Epithelial cell of esophagus (primary cell): ENCODE data around the gene ASTN2.
A peak's percentile ranks its signal among the peaks of the same experiment; 100 is the strongest.

Experiments used
- DNase-seq: peaks from one replicate; pipeline ENCODE4 v3.0.0; 2010; ENCODE audit warnings: low read depth
- H3K4me3 ChIP-seq: 2 replicates; pipeline ENCODE4 v1.5.1; 2011; ENCODE audit warnings: mild to moderate bottlenecking, low read length, control low read depth
- TF ChIP-seq, protein P1 (sequence below): IDR thresholded peaks from 2 replicates; pipeline ENCODE4 v1.5.1; 2011; ENCODE audit warnings: low read depth, mild to moderate bottlenecking, low read length, control low read depth, inconsistent platforms; ENCODE audit not compliant: insufficient read depth; ENCODE audit errors: missing control alignments

ASTN2 gene

DNA sequence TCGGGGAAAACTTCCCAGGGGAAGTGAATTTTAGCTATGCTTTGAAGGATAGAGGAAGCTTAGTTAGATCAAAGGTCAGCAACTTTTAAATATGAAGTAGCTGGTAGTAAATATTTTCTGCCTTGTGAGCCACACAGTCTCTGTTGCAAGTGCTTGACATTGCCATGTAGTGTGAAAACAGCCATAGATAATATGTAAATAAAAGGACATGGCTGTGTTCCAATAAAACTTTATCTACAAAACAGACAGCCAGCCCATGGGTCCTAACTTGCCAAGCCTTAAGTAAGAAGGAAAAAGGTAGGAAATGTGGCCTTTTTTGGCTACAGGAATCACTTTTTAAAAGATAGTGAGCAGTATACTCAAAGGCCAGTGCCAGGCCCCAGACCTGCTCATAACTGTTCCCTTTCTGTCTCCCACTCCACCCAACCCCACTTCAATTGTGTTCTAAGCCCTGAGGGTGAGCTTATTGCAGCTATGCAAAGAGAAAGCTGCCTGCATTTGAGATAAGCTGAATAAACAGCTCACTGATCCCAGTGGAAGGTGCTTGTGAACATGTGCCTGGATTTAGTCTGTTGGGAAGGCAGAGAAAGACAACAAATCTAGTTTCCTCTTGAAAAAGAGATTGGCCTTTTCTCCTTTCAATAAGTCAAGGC, 840.7 kb downstream of the ASTN2 start:
- DNase-seq = no peak
- TF ChIP-seq, protein P1, sequence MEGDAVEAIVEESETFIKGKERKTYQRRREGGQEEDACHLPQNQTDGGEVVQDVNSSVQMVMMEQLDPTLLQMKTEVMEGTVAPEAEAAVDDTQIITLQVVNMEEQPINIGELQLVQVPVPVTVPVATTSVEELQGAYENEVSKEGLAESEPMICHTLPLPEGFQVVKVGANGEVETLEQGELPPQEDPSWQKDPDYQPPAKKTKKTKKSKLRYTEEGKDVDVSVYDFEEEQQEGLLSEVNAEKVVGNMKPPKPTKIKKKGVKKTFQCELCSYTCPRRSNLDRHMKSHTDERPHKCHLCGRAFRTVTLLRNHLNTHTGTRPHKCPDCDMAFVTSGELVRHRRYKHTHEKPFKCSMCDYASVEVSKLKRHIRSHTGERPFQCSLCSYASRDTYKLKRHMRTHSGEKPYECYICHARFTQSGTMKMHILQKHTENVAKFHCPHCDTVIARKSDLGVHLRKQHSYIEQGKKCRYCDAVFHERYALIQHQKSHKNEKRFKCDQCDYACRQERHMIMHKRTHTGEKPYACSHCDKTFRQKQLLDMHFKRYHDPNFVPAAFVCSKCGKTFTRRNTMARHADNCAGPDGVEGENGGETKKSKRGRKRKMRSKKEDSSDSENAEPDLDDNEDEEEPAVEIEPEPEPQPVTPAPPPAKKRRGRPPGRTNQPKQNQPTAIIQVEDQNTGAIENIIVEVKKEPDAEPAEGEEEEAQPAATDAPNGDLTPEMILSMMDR = no peak
- H3K4me3 ChIP-seq = no peak overlapping the region

DNA sequence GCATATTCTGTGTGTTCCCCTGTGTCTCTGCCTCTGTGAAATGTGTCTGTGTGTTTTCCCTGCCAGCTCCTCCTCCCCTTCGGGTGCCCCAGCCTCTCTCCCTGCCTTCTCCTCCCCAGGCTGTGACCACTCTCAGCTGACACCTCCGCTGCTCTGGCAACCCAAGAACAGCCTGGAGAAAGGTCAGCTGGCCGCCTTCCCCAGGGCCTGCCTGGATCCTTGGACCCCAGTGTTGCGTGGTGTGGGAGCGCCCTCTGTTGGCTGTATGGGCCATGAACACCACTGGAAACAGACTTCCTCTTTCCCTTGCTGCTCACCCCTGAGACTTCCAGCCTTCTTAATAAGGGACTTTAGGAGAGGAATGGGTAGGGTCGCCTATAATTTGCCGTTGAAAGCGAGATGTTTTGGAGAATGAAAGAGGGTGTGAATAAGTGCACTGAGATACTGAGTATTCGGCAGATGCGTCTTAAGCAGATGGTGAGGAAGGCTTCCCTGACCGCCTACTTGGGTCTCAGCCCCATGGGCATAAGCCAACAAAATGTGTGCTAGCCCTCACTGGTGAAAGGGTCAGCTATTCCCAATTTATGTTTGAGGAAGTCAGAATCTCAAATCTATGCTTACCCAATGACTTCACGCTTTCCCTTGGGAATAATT, 842.6 kb downstream of the ASTN2 start:
- TF ChIP-seq, protein P1 = peak; percentile 97
- no peak overlapping the region for H3K4me3 ChIP-seq
- DNase-seq = peak; percentile 67

DNA sequence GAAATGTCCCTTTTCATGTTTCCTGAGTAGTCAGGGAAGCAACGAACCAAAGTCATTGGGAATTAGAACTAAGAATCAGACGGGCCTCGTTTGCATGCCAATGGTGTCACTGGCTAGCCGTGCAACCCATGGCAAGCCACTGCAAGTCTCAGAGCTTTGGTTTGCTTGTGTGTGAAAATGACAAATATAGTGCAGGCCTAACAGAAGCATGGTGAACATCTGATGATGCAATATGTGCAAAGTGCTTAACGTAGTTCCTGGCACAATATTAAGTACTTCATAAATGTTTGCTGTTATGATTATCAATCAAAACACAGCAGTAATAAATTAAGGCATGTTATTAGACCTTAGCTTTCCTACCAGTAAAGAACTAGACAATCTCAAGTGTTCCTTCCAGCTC, 845.7 kb downstream of the ASTN2 start:
- TF ChIP-seq, protein P1 = no peak
- H3K4me3 ChIP-seq = no peak overlapping the region
- DNase-seq = peak; percentile 84

DNA sequence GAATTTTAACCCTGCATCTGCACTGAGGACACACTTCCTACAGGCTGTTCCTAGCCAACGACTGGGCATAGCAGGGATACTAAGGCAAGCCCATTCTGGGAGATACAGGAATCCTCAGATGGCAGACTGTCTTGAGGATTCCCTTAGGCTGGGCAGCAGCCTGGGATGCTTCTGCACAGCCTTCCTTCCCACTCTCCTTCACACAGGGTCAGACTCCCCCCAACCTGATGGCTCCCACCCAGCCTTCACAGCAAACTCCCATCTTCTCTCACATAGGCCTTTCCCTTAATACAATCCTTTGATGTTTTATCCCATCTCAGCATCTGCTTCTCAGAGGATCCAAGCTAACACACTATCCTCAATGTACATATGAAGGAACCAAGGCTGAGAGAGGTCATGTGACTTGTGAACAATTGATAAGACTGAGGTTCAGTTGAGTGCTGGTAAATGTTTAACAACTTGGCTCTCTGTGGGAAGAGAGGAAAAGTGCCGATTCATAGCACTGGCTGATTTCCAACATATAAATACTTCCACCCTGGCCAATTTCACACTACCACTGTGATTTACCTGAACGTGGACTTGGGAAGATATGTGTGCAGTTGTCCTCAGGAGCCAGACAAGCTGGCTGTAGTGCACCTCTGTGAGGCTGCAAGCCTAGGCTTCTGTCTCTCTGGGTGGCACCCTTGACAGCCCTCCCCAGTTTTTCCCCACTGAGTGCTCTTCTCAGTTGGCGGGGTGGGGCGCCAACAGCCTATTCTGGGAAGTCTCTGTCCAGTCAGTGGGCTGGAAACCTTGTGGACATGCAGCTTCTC, 848.0 kb downstream of the ASTN2 start:
- DNase-seq = peak; percentile 37
- TF ChIP-seq, protein P1 = no peak
- H3K4me3 ChIP-seq = no peak overlapping the region

DNA sequence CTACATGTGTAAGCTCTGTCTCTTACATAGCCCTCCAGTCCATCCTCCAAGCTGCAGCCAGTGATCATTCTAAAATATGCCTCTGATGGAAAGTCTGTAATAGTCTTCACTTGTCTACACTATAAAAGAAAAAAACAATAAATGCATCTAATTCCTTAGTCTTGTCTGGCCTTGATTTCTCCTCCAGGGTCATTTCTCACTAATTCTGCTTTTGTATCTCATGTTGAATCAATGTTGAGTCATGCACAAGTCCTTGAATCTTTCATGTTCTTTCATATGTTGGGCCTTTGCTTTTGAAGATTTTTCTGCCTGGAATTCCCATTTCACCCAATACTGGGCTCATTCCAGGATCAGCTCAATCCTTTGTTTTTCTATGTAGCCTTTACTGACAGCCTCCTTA, 848.9 kb downstream of the ASTN2 start:
- no peak overlapping the region for H3K4me3 ChIP-seq
- TF ChIP-seq, protein P1 = no peak
- DNase-seq = peak; percentile 62

DNA sequence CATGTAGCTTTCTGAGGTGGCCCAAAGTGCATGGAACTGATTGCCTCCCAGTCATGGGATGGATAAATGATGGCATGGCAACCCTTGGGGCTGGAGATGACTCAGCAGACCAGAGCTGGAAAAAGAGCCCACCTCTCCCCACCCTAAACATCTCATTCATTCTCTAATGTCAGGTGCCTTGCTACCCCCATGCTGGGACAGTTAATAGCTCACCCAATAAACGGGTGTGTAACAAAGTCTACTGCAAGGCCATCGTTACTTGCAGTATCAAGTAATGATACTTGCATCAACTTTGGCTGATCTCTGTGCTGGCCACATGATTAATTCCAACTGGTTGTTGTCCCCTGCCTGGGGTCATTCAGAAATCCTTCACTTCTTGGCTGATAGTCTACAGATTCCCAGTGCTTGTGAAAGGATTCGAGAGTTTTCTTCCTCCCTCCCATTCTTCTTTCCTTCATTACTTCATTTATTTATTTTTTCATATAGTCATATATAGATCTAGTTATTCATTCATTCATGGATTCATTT, 850.5 kb downstream of the ASTN2 start:
- TF ChIP-seq, protein P1 = no peak
- no peak for DNase-seq
- H3K4me3 ChIP-seq = no peak overlapping the region
